Vagina (tissue), 2 donors: ENCODE measurements around the gene PTPRB. TPM values are rescaled to one million over a fixed set of nuclear protein-coding genes. Genes with fewer than 3 reads are reported as not detected.

Source experiments
- DNase-seq, 2 donors: peaks; one replicate each; pipeline ENCODE4 v3.0.0-alpha.2; 2017; ENCODE audit errors: extremely low spot score in 2 of 2
- H3K27ac ChIP-seq: fragments of 200-600 bp; sonication (generic); one replicate; pipeline ENCODE4 v1.5.1; 2019
- H3K27me3 ChIP-seq: fragments of 200-600 bp; sonication (generic); one replicate; pipeline ENCODE4 v1.5.1; 2019
- H3K36me3 ChIP-seq, 2 donors: fragments of 200-600 bp; sonication (generic); one replicate each; pipeline ENCODE4 v1.5.1; 2017 to 2019
- H3K4me1 ChIP-seq: fragments of 200-600 bp; sonication (generic); one replicate; pipeline ENCODE4 v1.5.1; 2019
- H3K4me3 ChIP-seq, 2 donors: fragments of 200-600 bp; sonication (generic); 1 replicate in 1 of 2; 2 replicates in 1 of 2; pipeline ENCODE4 v1.5.1; 2016 to 2019
- H3K9me3 ChIP-seq: fragments of 200-600 bp; sonication (generic); one replicate; pipeline ENCODE4 v1.5.1; 2019
- CTCF ChIP-seq, 3 experiments: fragments of 450-650 bp in 2 of 3; fragments of 200-600 bp in 1 of 3; sonication (generic) in 1 of 3; IDR thresholded peaks; one replicate each; pipeline ENCODE4 v1.5.1; 2017 to 2019; ENCODE audit warnings: antibody characterized with exemption in 3 of 3, mild to moderate bottlenecking in 2 of 3, moderate library complexity in 2 of 3
- POLR2A ChIP-seq, 2 donors: fragments of 450-650 bp; IDR thresholded peaks; one replicate each; pipeline ENCODE4 v1.6.1; 2017; ENCODE audit warnings: antibody characterized with exemption in 2 of 2, mild to moderate bottlenecking in 2 of 2, moderate library complexity in 2 of 2
- POLR2AphosphoS5 ChIP-seq, 2 donors: sonication (generic); formaldehyde crosslinking; IDR thresholded peaks; one replicate each; pipeline ENCODE4 v1.9.0; 2017; ENCODE audit warnings: antibody characterized with exemption in 2 of 2, mild to moderate bottlenecking in 2 of 2, low read depth in 1 of 2; ENCODE audit not compliant: insufficient read depth in 1 of 2
- intact Hi-C: fragments of 100-400 bp; cut with DNase I; formaldehyde crosslinking; loops from one replicate; pipeline ENCODE4 v1.15.1; 2023
- total RNA-seq: library from RNA; depleted of rRNA; stranded (reverse); fragments of >200 nt; gene quantifications from one replicate; pipeline ENCODE4 v1.2.3, GENCODE V29; 2016

PTPRB gene
- total RNA-seq, 1 donor from 2014 or later, result 21.9 TPM

DNA sequence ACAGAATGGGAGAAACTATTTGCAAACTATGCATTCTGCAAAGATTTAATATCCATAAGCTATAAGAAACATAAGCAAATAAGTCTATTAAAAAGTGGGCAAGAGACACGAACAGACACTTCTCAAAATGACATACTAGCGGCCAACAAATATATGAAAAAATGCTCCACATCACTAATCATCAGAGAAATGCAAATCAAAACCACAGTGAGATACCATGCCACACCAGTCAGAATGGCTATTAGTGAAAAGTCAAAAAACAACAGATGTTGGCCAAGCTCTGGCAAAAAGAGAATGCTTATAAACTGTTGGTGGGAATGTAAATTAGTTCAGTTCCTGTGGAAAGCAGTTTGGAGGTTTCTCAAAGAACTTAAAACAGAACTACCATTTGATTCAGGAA lies 149.8 kb downstream of the PTPRB start:
- Histone ChIP-seq H3K36me3 (no peaks in the 10 kb centered on the region), H3K4me1 (no peaks in the 10 kb centered on the region), H3K9me3 (no peaks in the 10 kb centered on the region), H3K27me3 (no peaks in the 10 kb centered on the region), H3K4me3 (no peak overlapping the region), H3K27ac (no peak overlapping the region)
- DNase-seq, result no peak
- TF ChIP-seq POLR2A (IDR thresholded peaks at IDR 0.05) (no peak), CTCF (IDR thresholded peaks at IDR 0.05) (no peak), POLR2AphosphoS5 (IDR thresholded peaks at IDR 0.05; ENCODE audit: insufficient read depth in 1 of 2, low read depth in 1 of 2) (no peak)
- intact Hi-C loops, result no loop called here

GRCh38 chr12:70486588-70486987 lies 150.6 kb downstream of the PTPRB start:
- H3K9me3 ChIP-seq, result no peaks in the 10 kb centered on the region
- H3K4me3 ChIP-seq, result no peak overlapping the region
- intact Hi-C loops, result no loop called here
- H3K27ac ChIP-seq, result no peak overlapping the region
- H3K36me3 ChIP-seq, result no peaks in the 10 kb centered on the region
- no peaks in the 10 kb centered on the region for H3K27me3 ChIP-seq
- no peaks in the 10 kb centered on the region for H3K4me1 ChIP-seq
- TF ChIP-seq POLR2A (IDR thresholded peaks at IDR 0.05) (no peak), POLR2AphosphoS5 (IDR thresholded peaks at IDR 0.05; ENCODE audit: insufficient read depth in 1 of 2, low read depth in 1 of 2) (no peak), CTCF (IDR thresholded peaks at IDR 0.05) (no peak)
- no peak for DNase-seq

- no peak for DNase-seq
- Histone ChIP-seq H3K27me3 (no peaks in the 10 kb centered on the region), H3K4me1 (no peaks in the 10 kb centered on the region), H3K4me3 (no peak overlapping the region), H3K9me3 (no peaks in the 10 kb centered on the region), H3K36me3 (no peaks in the 10 kb centered on the region), H3K27ac (no peak overlapping the region)
- intact Hi-C loops, result no loop called here
- TF ChIP-seq CTCF (IDR thresholded peaks at IDR 0.05), result no peak
- TF ChIP-seq POLR2AphosphoS5 (IDR thresholded peaks at IDR 0.05; ENCODE audit: insufficient read depth in 1 of 2, low read depth in 1 of 2), result no peak
- no peak for TF ChIP-seq POLR2A (IDR thresholded peaks at IDR 0.05)
Observed at GRCh38 chr12:70485704-70486103, 151.5 kb downstream of the PTPRB start.

DNA sequence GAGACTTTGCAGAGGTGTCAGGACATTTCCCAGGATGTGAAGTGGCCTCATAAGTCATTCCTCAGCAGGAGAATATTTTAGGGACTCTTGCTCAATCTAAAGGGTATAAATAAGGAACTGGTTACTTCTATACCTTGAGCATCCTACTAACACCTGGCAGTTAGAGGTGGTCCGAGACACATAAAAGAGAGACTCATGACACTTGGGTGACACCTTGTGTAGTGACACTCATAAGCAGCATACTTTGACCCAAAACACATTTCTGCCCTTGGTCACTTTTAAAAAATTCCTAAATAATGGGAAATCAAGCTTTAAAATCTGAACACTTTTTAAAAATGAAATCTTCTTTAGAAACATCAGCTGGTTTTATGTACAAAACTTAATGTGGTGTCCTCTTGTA lies 152.8 kb downstream of the PTPRB start:
- Histone ChIP-seq H3K27ac (no peak overlapping the region), H3K36me3 (no peaks in the 10 kb centered on the region), H3K4me3 (no peak overlapping the region), H3K4me1 (no peaks in the 10 kb centered on the region), H3K27me3 (no peaks in the 10 kb centered on the region), H3K9me3 (no peaks in the 10 kb centered on the region)
- TF ChIP-seq CTCF (IDR thresholded peaks at IDR 0.05), result no peak
- no peak for TF ChIP-seq POLR2AphosphoS5 (IDR thresholded peaks at IDR 0.05; ENCODE audit: insufficient read depth in 1 of 2, low read depth in 1 of 2)
- no peak for TF ChIP-seq POLR2A (IDR thresholded peaks at IDR 0.05)
- intact Hi-C loops, result no loop called here
- no peak for DNase-seq

DNA sequence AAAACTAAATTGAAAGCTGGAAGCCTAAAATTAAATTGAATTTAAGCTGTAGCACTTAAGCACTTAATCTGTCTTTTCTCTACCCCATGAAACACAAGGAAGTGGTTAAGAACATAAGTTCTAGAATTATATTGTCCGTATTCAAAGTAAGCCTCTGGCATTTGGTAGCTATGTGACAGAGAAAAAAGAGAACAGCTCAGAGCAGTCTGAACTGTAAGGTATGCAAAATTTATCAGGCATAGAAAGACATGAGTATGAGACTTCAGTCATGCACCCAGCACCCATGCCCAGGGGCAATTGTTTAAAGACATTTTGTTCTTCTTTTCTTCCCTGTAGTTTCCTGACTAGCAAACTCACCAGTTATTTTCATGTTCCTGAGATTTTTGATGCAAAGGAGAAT lies 154.5 kb downstream of the PTPRB start:
- Histone ChIP-seq H3K36me3 (no peaks in the 10 kb centered on the region), H3K9me3 (no peaks in the 10 kb centered on the region), H3K4me3 (no peak overlapping the region), H3K27ac (no peak overlapping the region), H3K27me3 (no peaks in the 10 kb centered on the region), H3K4me1 (no peaks in the 10 kb centered on the region)
- intact Hi-C loops, result no loop called here
- DNase-seq, result no peak
- TF ChIP-seq POLR2A (IDR thresholded peaks at IDR 0.05), result no peak
- TF ChIP-seq CTCF (IDR thresholded peaks at IDR 0.05), result no peak
- no peak for TF ChIP-seq POLR2AphosphoS5 (IDR thresholded peaks at IDR 0.05; ENCODE audit: insufficient read depth in 1 of 2, low read depth in 1 of 2)
